G401 (cell line): ENCODE results near the gene DNAJC27. TPM values are rescaled to one million over a fixed set of nuclear protein-coding genes. Genes with fewer than 3 reads are reported as not detected.
A peak's percentile ranks its signal among the peaks of the same experiment; 100 is the strongest.
"Not testable (repeated sequence)": the region's sequence is repeated elsewhere in the genome, so short reads cannot be mapped to it uniquely, and the experiment has no call there.

Experiments
- DNase-seq: peaks from one replicate; pipeline ENCODE4 v3.0.0-alpha.2; 2015; ENCODE audit warnings: low spot score
- in situ Hi-C: cut with HindIII; loops from 2 replicates; pipeline ENCODE4 v1.10.0; 2016; ENCODE audit warnings: low sequenced_read_pairs, mixed read lengths
- total RNA-seq: library from RNA; depleted of rRNA; stranded (reverse); fragments of >200 nt; shearing (Covaris generic); gene quantifications from 2 replicates; pipeline ENCODE4 v1.2.3, GENCODE V29; 2014; rRNA removed

Gene DNAJC27
- total RNA-seq: 6.5 and 9.8 TPM in 2 replicates

DNA sequence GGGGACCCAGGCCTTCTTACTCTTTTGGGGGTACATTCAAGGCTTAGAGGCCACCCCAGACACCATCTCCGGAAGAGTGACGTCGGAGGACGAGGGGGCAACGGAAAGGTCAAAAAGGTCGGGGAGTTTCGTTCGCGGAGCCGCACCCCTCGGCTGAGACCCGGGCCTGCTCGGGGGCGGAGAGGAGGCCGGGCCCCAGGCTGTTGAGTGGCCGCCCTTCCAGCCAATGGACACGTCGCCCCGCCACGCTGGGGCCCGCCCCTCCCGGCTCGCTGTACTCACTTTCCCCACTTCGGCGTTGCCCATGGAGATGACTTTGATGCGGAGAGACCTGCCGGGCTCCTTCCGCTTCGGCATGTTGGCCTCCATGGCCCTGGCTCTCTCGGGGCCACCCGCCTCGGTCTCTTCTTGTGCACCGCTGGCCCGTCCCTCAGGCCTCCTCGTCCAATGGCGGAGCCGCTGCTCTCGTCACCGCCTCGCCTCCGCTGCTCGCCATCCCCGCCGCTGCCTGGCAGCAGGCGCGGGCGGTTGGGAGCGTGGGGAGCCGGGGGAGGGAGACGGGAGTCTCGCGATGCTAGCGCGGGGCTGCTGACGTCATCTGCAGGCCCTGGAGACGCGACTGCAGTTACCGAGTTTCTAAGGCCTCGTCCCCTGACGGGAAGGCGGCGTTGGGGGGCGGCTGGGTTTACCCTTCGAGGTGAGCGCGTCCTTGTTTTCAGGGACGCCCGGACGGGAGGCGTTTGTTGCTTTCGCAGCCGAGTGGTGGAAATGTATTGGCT lies at the start of gene DNAJC27:
TSS of gene DNAJC27 (minus strand) at position 420 of the 779 bp plus-strand sequence. CDS start at position 369, 51 bp downstream.
- DNase-seq: peak; percentile 98
- in situ Hi-C loops: no loop called here

DNA sequence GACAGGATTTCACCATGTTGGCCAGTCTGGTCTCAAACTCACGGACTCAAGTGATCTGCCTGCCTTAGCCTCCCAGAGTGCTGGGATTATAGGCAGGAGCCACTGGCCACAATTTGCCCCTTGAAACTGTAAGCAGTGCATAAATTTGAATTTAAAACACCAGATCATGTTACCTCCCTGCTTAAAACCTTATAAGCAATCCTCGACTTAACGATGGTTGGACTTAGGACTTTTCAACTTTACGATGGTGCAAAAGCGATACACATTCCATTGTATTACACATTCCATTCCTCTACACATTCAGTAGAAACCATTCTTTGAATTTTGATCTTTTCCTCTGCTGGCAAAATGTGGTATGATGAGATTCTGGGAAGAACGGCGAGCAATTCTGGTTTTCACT lies 46.9 kb upstream of the DNAJC27 start:
- in situ Hi-C loops: no loop called here
- no peak for DNase-seq

GRCh38 chr2:25014631-25015030 lies 42.9 kb upstream of the DNAJC27 start:
- in situ Hi-C loops: no loop called here
- no peak for DNase-seq

DNA sequence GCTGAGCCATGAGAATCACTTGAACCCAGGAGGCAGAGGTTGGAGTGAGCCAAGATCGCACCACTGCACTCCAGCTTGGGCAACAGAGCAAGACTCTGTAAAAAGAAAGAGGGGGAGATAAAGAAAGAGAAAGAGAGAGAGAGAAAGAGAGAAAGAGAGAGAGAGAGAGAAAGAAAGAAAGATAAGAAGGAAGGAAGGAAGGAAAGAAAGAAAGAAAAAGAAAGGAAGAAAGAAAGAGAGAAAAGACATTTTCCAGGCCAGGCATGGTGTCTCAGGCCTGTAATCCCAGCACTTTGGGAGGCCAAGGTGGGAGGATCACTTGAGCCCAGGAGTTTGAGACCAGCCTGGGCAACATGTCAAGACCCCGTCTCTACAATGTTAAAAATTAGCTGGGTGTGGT lies 39.6 kb upstream of the DNAJC27 start:
- in situ Hi-C loops, DNase-seq: not testable (repeated sequence)

- no peak for DNase-seq
- in situ Hi-C loops: no loop called here
These were observed 38.2 kb upstream of the DNAJC27 start for GRCh38 chr2:25009954-25010353.

GRCh38 chr2:25002066-25002465 lies 30.3 kb upstream of the DNAJC27 start:
- DNase-seq: no peak

GRCh38 chr2:25001325-25001637 lies 29.5 kb upstream of the DNAJC27 start:
- no peak for DNase-seq
- in situ Hi-C loops: no loop called here

More at GRCh38 chr2:25002066-25002465, 30.3 kb upstream of the DNAJC27 start:
- in situ Hi-C loops: no loop called here

DNA sequence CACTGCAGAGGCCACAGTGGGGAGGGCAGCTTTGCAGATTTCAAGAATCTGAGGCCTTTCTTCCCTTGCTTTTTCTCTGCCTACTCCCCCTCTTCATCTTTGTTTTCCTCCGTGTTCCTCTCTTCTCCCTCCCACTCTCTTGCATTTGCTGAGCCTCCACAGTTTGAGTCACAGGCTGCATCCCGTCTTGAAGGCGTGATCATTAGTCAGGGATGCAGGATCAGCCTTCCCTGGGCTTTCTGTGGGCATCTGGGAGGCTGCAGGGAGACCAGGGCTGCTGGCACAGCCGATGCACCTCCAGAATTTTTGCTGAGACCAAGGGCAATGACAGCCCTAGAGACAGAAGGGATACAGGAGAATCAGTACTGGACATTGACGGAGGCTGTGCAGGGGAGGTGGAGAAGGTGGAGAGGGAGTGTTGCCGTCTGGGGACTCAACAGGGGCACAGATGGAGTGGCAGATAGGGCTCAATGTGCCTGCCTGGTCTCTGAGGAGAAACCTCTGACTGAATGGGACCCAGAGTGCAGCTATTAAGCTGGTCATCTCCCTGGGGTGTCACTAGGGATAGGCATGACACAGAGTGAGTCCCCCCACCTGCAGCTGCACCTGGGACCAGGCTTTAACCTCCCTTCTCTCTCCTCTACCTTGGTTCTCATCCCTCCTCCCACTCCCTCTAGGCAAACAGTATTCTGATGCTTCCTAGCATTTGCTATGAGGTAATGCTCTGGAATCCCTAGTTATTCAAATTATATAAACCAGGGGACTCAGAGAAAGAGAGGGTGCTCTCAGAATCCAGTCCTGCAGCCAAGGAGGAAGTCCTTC lies 29.0 kb upstream of the DNAJC27 start:
- peak; percentile 19 for DNase-seq
- in situ Hi-C loops: no loop called here

- in situ Hi-C loops: no loop called here
- no peak for DNase-seq
These were observed 28.3 kb upstream of the DNAJC27 start for GRCh38 chr2:25000036-25000435.

GRCh38 chr2:24999097-24999496 lies 27.3 kb upstream of the DNAJC27 start:
- in situ Hi-C loops, DNase-seq: not testable (repeated sequence)

DNA sequence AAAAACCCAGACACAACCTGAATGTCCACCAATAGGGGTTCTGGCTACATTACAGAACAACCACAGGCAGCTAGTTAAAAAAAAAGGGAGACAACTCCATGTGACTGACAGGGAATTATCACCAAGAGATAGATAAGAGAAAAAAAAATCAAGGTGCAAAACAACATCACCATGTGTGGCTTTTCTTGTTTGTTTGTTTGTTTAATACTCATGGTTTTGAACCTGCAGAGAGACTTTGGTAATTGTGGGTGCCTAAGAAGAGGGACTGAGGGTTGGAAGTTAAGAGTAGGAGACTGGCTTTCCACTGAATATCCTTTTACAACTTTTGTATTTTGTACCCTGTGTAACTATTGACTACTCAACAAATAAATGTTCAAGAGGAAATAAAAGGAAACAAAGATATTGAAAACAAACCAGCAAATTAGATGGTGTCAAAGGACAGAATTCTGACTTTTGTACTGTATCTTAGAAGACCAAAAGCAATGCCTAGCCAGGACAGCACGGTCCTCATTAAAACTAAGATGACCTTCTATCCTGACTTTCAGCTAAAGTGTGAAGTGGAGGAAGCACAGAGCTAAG lies 22.5 kb upstream of the DNAJC27 start:
- no peak for DNase-seq
- in situ Hi-C loops: no loop called here

DNA sequence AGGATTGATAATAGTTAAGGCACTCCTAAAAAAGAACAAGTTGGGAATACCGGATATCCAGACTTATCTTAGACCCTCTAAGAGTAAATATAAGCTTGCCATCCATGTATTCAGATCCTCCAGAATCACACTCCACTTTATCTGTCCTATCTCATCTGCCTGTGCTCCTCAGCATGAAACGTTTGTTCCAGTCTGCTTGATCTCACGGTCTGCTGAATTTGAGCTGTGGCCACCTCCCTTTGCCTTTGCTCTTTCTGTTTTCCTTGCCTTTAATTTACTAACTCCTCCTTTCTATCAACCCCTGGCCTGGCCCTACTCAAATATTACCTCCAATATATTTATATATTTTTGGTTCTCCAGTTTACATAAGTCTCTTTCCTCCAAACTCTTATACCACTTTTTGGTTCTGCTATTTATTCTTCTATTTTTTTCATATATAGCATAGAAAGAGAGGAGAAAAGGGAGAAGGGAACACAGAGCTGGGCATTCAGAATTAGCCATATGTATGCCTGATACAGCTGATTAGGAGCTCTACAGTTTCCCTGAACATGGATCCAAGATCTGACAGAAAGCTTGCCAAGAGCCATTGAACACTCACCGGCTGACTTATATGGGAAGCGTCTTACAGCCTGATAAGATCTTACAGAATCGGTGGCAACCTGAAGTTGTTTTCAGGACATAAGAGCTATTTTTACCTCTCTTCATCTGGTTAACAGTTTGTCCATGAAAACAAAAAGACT lies 21.8 kb upstream of the DNAJC27 start:
- peak; percentile 34 for DNase-seq
- in situ Hi-C loops: no loop called here

DNA sequence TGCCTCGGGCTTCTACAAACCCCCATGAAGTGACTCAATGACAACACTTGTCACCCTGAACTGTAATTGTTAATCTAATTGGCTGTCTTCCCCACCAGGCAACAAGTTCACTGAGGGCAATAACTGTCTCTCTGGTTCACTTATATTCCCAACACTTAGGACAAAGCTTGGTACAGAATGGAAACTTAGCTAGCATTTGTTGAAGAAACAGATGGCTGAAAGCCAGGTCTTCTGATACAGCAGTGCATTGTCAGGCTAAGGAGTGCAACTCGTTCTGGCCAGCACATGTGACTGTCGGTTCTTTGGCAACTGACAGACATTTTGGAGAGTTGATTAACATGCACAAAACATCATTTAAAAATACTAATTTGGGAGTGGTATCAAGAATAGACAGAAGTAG lies 14.6 kb upstream of the DNAJC27 start:
- no peak for DNase-seq
- in situ Hi-C loops: no loop called here

- in situ Hi-C loops: no loop called here
- DNase-seq: no peak
These were observed 13.8 kb upstream of the DNAJC27 start for GRCh38 chr2:24985511-24985910.

DNA sequence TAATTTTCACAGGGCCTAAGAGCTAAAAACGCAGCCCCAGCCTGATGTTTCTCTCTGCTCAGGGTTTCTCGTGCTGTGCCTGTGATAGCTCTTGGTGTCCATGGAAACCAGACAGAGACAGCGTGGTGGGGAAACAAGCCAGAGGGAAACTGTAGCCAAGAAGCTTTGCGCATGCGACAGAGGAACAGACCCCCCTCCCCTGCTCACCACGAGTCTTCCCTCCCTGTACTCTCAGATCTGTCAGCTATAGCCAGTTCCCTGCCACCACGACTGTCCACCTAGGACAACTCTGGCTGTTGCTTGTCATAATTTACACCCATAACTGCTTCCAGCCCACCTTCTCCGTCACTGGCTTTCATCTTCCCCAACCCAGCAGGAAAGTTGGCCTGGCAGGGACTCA lies 13.2 kb upstream of the DNAJC27 start:
- in situ Hi-C loops: no loop called here
- peak; percentile 70 for DNase-seq

DNA sequence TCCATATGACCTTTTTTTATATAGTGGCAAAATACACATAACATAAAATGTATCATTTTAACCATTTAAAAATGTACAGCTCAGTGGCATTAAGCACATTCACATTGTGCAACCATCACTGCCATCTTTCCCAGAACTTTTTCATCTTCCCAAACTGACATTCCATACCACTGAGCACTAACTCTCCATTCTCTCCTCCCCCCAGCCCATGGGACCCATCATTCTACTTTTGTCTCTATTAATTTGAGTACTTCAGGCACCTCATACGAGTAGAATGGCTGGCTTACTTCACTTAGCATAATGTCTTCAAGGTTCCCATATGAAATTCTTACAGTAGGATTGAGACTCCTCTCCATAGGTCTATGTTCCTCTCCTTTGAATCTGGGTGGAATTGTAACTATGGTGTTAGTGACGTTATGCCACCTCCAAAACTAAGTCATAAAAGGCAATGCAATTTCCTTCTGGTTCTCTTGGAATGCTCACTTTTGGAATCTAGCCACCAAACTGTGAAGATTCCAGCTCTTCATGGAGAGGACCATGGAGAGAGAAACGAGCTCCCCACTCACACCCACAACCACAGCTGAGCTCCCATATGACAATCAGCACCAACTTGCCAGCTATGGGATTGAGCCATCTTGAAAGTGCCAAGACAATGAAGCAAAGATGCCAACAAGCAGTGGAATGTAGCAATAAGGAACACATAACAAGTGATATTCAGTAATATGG lies 9.8 kb upstream of the DNAJC27 start:
- no peak for DNase-seq
- in situ Hi-C loops: no loop called here

GRCh38 chr2:24978661-24979060 lies 6.9 kb upstream of the DNAJC27 start:
- in situ Hi-C loops: no loop called here
- no peak for DNase-seq

DNA sequence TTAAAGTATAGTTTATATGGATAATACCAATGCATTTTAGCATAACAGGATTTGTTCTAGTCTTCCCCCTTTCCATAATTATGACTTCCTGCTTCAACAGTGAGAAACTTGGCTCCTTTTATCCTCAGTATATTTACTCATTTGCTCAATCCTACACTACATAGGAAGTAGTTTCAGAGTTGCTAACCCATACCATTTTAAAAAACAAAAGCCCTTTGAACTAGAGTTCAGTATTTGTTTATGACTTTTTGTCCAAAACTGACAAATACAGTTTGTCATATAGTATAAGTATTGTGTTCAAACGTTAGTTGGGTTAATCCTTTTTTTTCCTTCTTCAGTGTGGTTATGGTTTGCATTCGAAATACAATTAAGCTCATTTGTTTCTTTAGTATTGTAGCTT lies 5.9 kb upstream of the DNAJC27 start:
- in situ Hi-C loops: no loop called here
- no peak for DNase-seq

DNA sequence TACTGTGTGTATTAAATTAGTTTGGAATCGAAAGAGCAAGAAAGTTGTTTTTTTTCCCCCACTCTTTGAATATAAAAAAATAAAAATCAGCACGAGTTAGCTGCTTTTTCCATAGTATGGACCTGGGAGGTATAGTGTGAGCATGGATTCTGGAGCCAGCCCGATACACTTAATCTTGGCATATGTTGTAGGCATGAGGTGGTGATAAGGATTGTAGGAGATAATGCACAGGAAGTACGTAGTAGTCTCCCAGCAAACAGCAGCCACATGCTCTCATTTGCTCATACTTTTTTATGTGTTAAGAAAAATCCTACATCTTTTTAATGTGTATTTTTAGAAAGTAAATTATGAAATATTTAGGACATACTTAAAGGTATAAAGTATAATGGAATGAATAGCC lies 2.1 kb upstream of the DNAJC27 start:
- DNase-seq: no peak
- in situ Hi-C loops: no loop called here
